Right lobe of liver (tissue), 6 donors: ENCODE results near the gene CTSA. TPM values are rescaled to one million over a fixed set of nuclear protein-coding genes. Genes with fewer than 3 reads are reported as not detected.

Experiments
- ATAC-seq, 4 donors: fragments of 200-7000 bp; cut with Tn5 transposase; one replicate each; pipeline ENCODE4 v1.9.1; 2020; ENCODE audit warnings: mild to moderate bottlenecking in 4 of 4, moderate library complexity in 4 of 4
- DNase-seq, 3 donors: peaks; one replicate each; pipeline ENCODE4 v3.0.0-alpha.2; 2020
- H3K27ac ChIP-seq, 3 donors: fragments of 200-600 bp; one replicate each; pipeline ENCODE4 v1.8.0; 2022
- H3K27me3 ChIP-seq, 2 donors: fragments of 200-600 bp; one replicate each; pipeline ENCODE4 v1.8.0; 2022
- H3K36me3 ChIP-seq, 4 donors: fragments of 200-600 bp; sonication (generic) in 1 of 4; one replicate each; pipeline versions ENCODE4 v1.5.1 to v1.8.0; 2017 to 2022; ENCODE audit warnings: control low read depth in 1 of 4
- H3K4me1 ChIP-seq, 4 donors: fragments of 200-600 bp; sonication (generic) in 1 of 4; one replicate each; pipeline versions ENCODE4 v1.5.1 to v1.8.0; 2017 to 2022; ENCODE audit warnings: control low read depth in 1 of 4
- H3K4me3 ChIP-seq, 3 donors: fragments of 200-600 bp; one replicate each; pipeline ENCODE4 v1.8.0; 2022
- H3K9me3 ChIP-seq, 4 donors: fragments of 200-600 bp; sonication (generic) in 1 of 4; one replicate each; pipeline versions ENCODE4 v1.5.1 to v1.8.0; 2017 to 2022; ENCODE audit warnings: control low read depth in 1 of 4
- POLR2A ChIP-seq: fragments of 450-650 bp; IDR thresholded peaks from one replicate; pipeline ENCODE4 v1.6.1; 2017; ENCODE audit warnings: antibody characterized with exemption, mild to moderate bottlenecking
- WGBS: methylation state at CpG from one replicate; pipeline ENCODE4 v1.1.6; 2018; ENCODE audit warnings: low coverage, low lambda C conversion rate; ENCODE audit not compliant: insufficient coverage; ENCODE audit errors: missing lambda C conversion rate; 5-methylcytosine and 5-hydroxymethylcytosine counted together
- intact Hi-C, 2 donors: fragments of 100-400 bp; cut with DNase I; formaldehyde crosslinking; loops; one replicate each; pipeline versions ENCODE4 v1.11.2 to v1.14.1; 2022
- total RNA-seq, 6 experiments: library from RNA; depleted of rRNA in 2 of 6; stranded (reverse); fragments of >200 nt in 2 of 6; fragmentation: NEBNext Ultra II Directional in 3 of 6; extraction: Animal tissue kit (Norgen Biotek cat#: 25700) in 3 of 6; gene quantifications; one replicate each; pipeline versions ENCODE4 v1.1.0 to v1.2.4, GENCODE V29; 2016 to 2023
- TF ChIP-seq, protein P1 (sequence below), 4 donors: fragments of 200-600 bp in 3 of 4; fragments of 450-650 bp in 1 of 4; IDR thresholded peaks; one replicate each; pipeline versions ENCODE4 v1.5.1 to v1.8.0; 2016 to 2022; ENCODE audit warnings: antibody characterized with exemption in 4 of 4, mild to moderate bottlenecking in 2 of 4
- donor health status: DM: no; HTN: yes; CAD: no.
- donor health status: DM: no; HTN: no; CAD: no.
- donor health status: DM: no; HTN: no; CAD: no.
- donor health status: DM: no; HTN: yes; CAD: no.
- donor health status: DM: no; HTN: yes; CAD: no.

CTSA gene
- total RNA-seq, 6 experiments from 2014 or later = 54.4 to 194 (median 134) TPM

DNA sequence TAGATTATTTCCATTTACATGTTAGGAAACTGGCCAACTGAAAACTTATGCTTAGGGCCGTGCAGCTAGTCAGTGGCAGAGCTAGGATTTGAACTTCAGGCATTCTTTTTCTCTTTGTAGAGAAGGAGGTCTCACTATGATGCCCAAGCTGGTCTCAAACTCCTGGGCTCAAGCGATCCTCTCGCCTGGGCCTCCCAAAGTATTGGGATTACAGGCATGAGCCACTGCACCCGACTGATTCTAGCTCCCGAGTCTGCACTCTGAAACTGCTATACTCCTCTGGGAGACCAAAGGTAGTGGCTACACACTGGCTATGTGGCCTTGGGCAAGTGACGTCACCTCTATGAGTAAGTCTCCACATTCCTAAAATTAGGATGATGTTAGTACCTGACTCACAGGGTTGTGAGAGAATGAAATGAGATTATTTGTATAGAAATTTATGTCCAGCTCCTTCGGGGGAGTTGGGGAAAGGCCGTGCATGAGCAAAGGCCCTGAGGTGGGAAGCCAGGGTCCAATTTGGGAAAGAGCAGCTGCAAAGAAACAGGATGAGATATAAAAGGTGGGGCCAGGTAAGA lies 14.5 kb downstream of the CTSA start:
- H3K36me3 ChIP-seq = no peaks in the 10 kb centered on the region
- H3K4me1 ChIP-seq = no peaks in the 10 kb centered on the region
- H3K27me3 ChIP-seq = no peaks in the 10 kb centered on the region
- WGBS = 84% methylated on average over 7 of the region's 8 CpGs
- intact Hi-C loops = no loop called here
- TF ChIP-seq, protein P1, sequence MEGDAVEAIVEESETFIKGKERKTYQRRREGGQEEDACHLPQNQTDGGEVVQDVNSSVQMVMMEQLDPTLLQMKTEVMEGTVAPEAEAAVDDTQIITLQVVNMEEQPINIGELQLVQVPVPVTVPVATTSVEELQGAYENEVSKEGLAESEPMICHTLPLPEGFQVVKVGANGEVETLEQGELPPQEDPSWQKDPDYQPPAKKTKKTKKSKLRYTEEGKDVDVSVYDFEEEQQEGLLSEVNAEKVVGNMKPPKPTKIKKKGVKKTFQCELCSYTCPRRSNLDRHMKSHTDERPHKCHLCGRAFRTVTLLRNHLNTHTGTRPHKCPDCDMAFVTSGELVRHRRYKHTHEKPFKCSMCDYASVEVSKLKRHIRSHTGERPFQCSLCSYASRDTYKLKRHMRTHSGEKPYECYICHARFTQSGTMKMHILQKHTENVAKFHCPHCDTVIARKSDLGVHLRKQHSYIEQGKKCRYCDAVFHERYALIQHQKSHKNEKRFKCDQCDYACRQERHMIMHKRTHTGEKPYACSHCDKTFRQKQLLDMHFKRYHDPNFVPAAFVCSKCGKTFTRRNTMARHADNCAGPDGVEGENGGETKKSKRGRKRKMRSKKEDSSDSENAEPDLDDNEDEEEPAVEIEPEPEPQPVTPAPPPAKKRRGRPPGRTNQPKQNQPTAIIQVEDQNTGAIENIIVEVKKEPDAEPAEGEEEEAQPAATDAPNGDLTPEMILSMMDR (IDR thresholded peaks at IDR 0.05) = no peak
- no peak for TF ChIP-seq POLR2A
- H3K27ac ChIP-seq = no peak overlapping the region
- H3K4me3 ChIP-seq = no peak overlapping the region
- DNase-seq = no peak
- H3K9me3 ChIP-seq = no peaks in the 10 kb centered on the region
- peak in 1 of 4 donors; percentile 52 for ATAC-seq

DNA sequence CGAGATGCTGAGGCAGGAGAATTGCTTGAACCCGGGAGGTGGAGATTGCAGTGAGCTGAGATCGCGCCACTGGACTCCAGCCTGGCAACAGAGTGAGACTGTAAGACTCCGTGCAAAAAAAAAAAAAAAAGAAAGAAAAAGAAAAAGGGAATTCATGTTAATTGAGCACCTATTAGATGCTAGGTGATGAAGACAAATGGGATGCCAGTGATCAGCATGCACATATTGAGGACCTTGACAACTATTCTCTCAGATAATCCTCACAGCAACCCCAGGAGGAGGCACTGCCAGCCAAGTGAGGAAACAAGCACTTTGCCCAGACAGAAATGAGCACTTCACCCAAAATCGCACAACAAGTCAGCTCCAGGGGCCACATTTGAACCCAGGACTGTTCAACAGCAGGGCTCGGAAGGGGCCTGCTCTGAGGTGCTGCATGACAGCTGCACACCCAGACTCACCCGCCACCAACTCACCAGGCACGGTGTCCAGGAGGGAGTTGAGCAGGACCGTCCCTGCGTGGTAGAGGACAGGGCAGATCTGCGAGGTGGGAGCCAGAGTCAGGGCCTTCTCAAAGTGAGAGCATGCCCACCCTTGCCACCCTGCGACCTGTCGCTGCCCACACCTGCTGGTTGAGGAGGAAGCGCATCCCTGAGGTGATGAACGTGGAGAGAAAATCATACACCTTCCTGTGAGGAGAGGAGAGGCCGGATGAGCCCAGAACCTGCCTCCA lies 16.2 kb downstream of the CTSA start:
- Histone ChIP-seq H3K4me3 (no peak overlapping the region), H3K27ac (no peak overlapping the region), H3K9me3 (no peaks in the 10 kb centered on the region), H3K36me3 (no peaks in the 10 kb centered on the region), H3K4me1 (no peaks in the 10 kb centered on the region), H3K27me3 (no peaks in the 10 kb centered on the region)
- ATAC-seq (no peak), DNase-seq (no peak)
- TF ChIP-seq POLR2A = no peak
- TF ChIP-seq, protein P1 (IDR thresholded peaks at IDR 0.05) = no peak
- 86% methylated on average over 8 of the region's 17 CpGs for WGBS
- intact Hi-C loops = no loop called here

DNA sequence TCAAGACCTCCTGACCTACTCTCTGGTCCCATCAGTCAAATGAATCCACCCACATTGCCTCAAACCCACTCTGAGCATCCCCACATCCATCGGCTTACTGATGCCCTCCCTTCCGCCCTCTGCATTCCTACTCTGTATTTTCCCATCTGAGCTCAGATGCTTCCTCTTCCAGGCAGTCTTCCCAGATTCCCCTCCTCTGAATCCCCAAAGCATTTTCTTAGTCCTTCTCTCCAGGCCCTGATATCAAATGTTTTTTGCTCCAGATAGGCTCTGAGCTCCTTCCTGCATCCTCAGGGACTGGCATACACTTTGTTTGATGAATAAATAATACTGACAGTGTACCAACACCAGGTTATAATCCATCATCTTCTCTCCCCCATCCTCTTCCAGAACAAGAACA lies 16.9 kb downstream of the CTSA start:
- no CpG with 5 or more reads among the region's 2 CpGs for WGBS
- Histone ChIP-seq H3K4me3 (no peak overlapping the region), H3K27me3 (no peaks in the 10 kb centered on the region), H3K9me3 (no peaks in the 10 kb centered on the region), H3K36me3 (no peaks in the 10 kb centered on the region), H3K27ac (no peak overlapping the region), H3K4me1 (peaks cover 0 to 2% (median 0%) of the 10 kb centered on the region in 4 donors)
- ATAC-seq (no peak), DNase-seq (no peak)
- no peak for TF ChIP-seq POLR2A
- TF ChIP-seq, protein P1 (IDR thresholded peaks at IDR 0.05) = no peak
- intact Hi-C loops = no loop called here

DNA sequence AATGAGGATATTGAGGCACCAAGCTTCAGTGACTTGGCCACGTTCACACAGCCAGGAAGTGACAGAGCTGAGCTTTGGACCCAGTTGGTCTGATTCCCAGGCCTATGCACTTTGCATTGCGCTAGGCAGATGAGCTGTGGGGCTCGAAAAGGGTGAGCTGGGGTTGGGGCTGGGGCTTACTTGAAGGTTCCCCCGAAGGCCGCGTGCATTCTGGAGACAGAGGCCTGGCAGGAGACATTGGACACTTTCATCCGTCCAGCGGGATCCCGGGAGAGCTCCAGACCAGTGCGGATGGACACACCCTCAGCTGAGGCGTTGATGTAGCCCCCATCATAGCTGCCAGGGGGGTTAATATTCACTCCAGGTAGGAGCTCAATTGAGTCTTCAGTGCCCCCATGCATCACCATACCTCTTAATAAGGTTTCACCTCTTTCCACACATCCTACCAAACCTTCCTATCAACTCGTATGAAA lies 18.2 kb downstream of the CTSA start:
- no peak for DNase-seq
- Histone ChIP-seq H3K4me3 (no peak overlapping the region), H3K9me3 (no peaks in the 10 kb centered on the region), H3K27ac (no peak overlapping the region), H3K36me3 (no peaks in the 10 kb centered on the region), H3K4me1 (peaks cover 0 to 2% (median 0%) of the 10 kb centered on the region in 4 donors), H3K27me3 (no peaks in the 10 kb centered on the region)
- intact Hi-C loops = no loop called here
- no peak for ATAC-seq
- TF ChIP-seq, protein P1 (IDR thresholded peaks at IDR 0.05) = no peak
- no peak for TF ChIP-seq POLR2A
- WGBS = 36% methylated on average over 2 of the region's 12 CpGs
